ENCODE data around the gene CCDC82.

Gene CCDC82

GRCh38 chr11:96329855-96330510, 59.7 kb downstream of the CCDC82 start:
- no peaks in the 10 kb centered on the region for H3K9me3 ChIP-seq (replicated peaks; ENCODE audit: insufficient read depth, low read length)
- H4K20me1 ChIP-seq (ENCODE audit: insufficient read depth, low read length): peaks cover 3% of the 10 kb centered on the region; the same call in 1 of the 2 replicates
- DNase-seq: no peak
- H3K9ac ChIP-seq (ENCODE audit: low read length): no peak overlapping the region
- no peaks in the 10 kb centered on the region for H3F3A ChIP-seq (ENCODE audit: insufficient read depth, low read length)
- H3K27me3 ChIP-seq (replicated peaks; ENCODE audit: insufficient read depth, low read length): no peaks in the 10 kb centered on the region
- H3K4me2 ChIP-seq (ENCODE audit: low read depth, low read length): no peak overlapping the region
- H3K36me3 ChIP-seq (replicated peaks; ENCODE audit: insufficient read depth, low read length): 0 out of 2 replicates have a peak, but pooled peaks cover under 1% of the 10 kb centered on the region
- H3K9me2 ChIP-seq (replicated peaks; ENCODE audit: insufficient read depth, low read length): no peaks in the 10 kb centered on the region
- H3K27ac ChIP-seq (ENCODE audit: low read length): no peak overlapping the region
- H3K79me2 ChIP-seq (ENCODE audit: low read length): peaks cover 98% of the 10 kb centered on the region
- peaks cover 10% of the 10 kb centered on the region for H3K4me1 ChIP-seq (ENCODE audit: low read length)
- no peak overlapping the region for H2AFZ ChIP-seq (ENCODE audit: low read length)
- H3K4me3 ChIP-seq (ENCODE audit: low read length): no peak overlapping the region
- no peak for TF ChIP-seq CTCF (IDR thresholded peaks at IDR 0.05; ENCODE audit: low read length)
- TF ChIP-seq EZH2 (optimal IDR thresholded peaks at IDR 0.05; ENCODE audit: low read depth, low read length): no peak
- TF ChIP-seq EZH2phosphoT487 (IDR thresholded peaks at IDR 0.05; ENCODE audit: low read length): no peak

GRCh38 chr11:96329419-96329818, 60.3 kb downstream of the CCDC82 start:
- Histone ChIP-seq H3K27ac (ENCODE audit: low read length) (no peak overlapping the region), H3K27me3 (replicated peaks; ENCODE audit: insufficient read depth, low read length) (no peaks in the 10 kb centered on the region), H4K20me1 (ENCODE audit: insufficient read depth, low read length) (peaks cover 3% of the 10 kb centered on the region; the same call in 1 of the 2 replicates), H3F3A (ENCODE audit: insufficient read depth, low read length) (no peaks in the 10 kb centered on the region), H3K79me2 (ENCODE audit: low read length) (peaks cover 98% of the 10 kb centered on the region), H2AFZ (ENCODE audit: low read length) (no peak overlapping the region), H3K4me1 (ENCODE audit: low read length) (peaks cover 10% of the 10 kb centered on the region), H3K9me2 (replicated peaks; ENCODE audit: insufficient read depth, low read length) (no peaks in the 10 kb centered on the region), H3K4me3 (ENCODE audit: low read length) (no peak overlapping the region), H3K4me2 (ENCODE audit: low read depth, low read length) (no peak overlapping the region), H3K9ac (ENCODE audit: low read length) (no peak overlapping the region), H3K9me3 (replicated peaks; ENCODE audit: insufficient read depth, low read length) (no peaks in the 10 kb centered on the region), H3K36me3 (replicated peaks; ENCODE audit: insufficient read depth, low read length) (no peaks in the 10 kb centered on the region)
- TF ChIP-seq EZH2phosphoT487 (IDR thresholded peaks at IDR 0.05; ENCODE audit: low read length) (no peak), CTCF (IDR thresholded peaks at IDR 0.05; ENCODE audit: low read length) (no peak), EZH2 (optimal IDR thresholded peaks at IDR 0.05; ENCODE audit: low read depth, low read length) (no peak)
- no peak for DNase-seq

- H3K9me2 ChIP-seq (replicated peaks; ENCODE audit: insufficient read depth, low read length): no peaks in the 10 kb centered on the region
- H4K20me1 ChIP-seq (ENCODE audit: insufficient read depth, low read length): peaks cover 6% of the 10 kb centered on the region; the same call in 1 of the 2 replicates
- H3K4me1 ChIP-seq (ENCODE audit: low read length): peaks cover 10% of the 10 kb centered on the region
- TF ChIP-seq EZH2 (optimal IDR thresholded peaks at IDR 0.05; ENCODE audit: low read depth, low read length): no peak
- no peak for TF ChIP-seq EZH2phosphoT487 (IDR thresholded peaks at IDR 0.05; ENCODE audit: low read length)
- no peak for TF ChIP-seq CTCF (IDR thresholded peaks at IDR 0.05; ENCODE audit: low read length)
- no peak overlapping the region for H3K4me2 ChIP-seq (ENCODE audit: low read depth, low read length)
- no peak overlapping the region for H3K4me3 ChIP-seq (ENCODE audit: low read length)
- H3K27ac ChIP-seq (ENCODE audit: low read length): no peak overlapping the region
- no peak for DNase-seq
- no peaks in the 10 kb centered on the region for H3K27me3 ChIP-seq (replicated peaks; ENCODE audit: insufficient read depth, low read length)
- H3F3A ChIP-seq (ENCODE audit: insufficient read depth, low read length): no peaks in the 10 kb centered on the region
- peaks cover 98% of the 10 kb centered on the region for H3K79me2 ChIP-seq (ENCODE audit: low read length)
- no peak overlapping the region for H2AFZ ChIP-seq (ENCODE audit: low read length)
- H3K9ac ChIP-seq (ENCODE audit: low read length): no peak overlapping the region
- no peaks in the 10 kb centered on the region for H3K36me3 ChIP-seq (replicated peaks; ENCODE audit: insufficient read depth, low read length)
- no peaks in the 10 kb centered on the region for H3K9me3 ChIP-seq (replicated peaks; ENCODE audit: insufficient read depth, low read length)
Observed at GRCh38 chr11:96328395-96329010, 61.2 kb downstream of the CCDC82 start.
